Lower lobe of right lung (tissue), 2 donors: Measurements from ENCODE around the gene HLA-DRB1. TPM values are rescaled to one million over a fixed set of nuclear protein-coding genes. Genes with fewer than 3 reads are reported as not detected.

ENCODE experiments used
- ATAC-seq, 2 donors: fragments of 200-7000 bp; cut with Tn5 transposase; one replicate each; pipeline ENCODE4 v1.9.1; 2020 to 2022; ENCODE audit warnings: mild to moderate bottlenecking in 2 of 2, moderate library complexity in 2 of 2
- DNase-seq: peaks from one replicate; pipeline ENCODE4 v3.0.0-alpha.2; 2020
- H3K27ac ChIP-seq: fragments of 200-600 bp; one replicate; pipeline ENCODE4 v1.8.0; 2022
- H3K27me3 ChIP-seq: fragments of 200-600 bp; one replicate; pipeline ENCODE4 v1.8.0; 2022; ENCODE audit warnings: low read depth
- H3K36me3 ChIP-seq: fragments of 200-600 bp; one replicate; pipeline ENCODE4 v1.8.0; 2022; ENCODE audit warnings: mild to moderate bottlenecking
- H3K4me1 ChIP-seq: fragments of 200-600 bp; one replicate; pipeline ENCODE4 v1.8.0; 2022
- H3K4me3 ChIP-seq: fragments of 200-600 bp; one replicate; pipeline ENCODE4 v1.8.0; 2022; ENCODE audit warnings: mild to moderate bottlenecking
- H3K9me3 ChIP-seq: fragments of 200-600 bp; one replicate; pipeline ENCODE4 v1.8.0; 2022
- intact Hi-C: fragments of 100-400 bp; cut with DNase I; formaldehyde crosslinking; loops from one replicate; pipeline ENCODE4 v1.11.0; 2022
- total RNA-seq: library from RNA; stranded (reverse); fragmentation: NEBNext Ultra II Directional; extraction: Animal tissue kit (Norgen Biotek cat#: 25700); gene quantifications from one replicate; pipeline ENCODE4 v1.2.1, GENCODE V29; 2021
- TF ChIP-seq, protein P1 (sequence below): fragments of 200-600 bp; IDR thresholded peaks from one replicate; pipeline ENCODE4 v1.8.0; 2022; ENCODE audit warnings: antibody characterized with exemption, mild to moderate bottlenecking
- donor health status: DM: no; HTN: yes; CAD: no; lungs with severe emphysema.

The HLA-DRB1 gene
- total RNA-seq, 1 donor from 2014 or later = 480 TPM

DNA sequence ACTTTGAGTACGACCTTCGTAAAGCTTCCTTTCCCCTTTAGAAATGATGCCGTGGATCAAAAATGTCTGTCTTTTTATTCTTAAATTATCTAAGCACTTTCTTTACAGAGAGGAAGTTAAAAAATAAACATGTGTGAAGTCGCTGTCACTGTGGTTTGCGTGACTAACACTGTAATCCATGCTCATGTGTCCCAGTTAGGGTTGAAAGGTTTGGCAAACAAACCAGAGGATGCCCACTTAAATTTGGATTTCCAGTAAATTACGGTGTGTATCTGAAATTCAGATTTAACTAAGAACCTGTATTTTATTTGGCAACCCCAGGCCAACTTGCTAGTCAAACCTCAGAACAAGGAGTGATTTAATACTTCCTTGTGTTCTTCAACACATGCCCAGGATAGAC, 21.1 kb downstream of the HLA-DRB1 start:
- intact Hi-C loops = no loop called here
- TF ChIP-seq, protein P1, sequence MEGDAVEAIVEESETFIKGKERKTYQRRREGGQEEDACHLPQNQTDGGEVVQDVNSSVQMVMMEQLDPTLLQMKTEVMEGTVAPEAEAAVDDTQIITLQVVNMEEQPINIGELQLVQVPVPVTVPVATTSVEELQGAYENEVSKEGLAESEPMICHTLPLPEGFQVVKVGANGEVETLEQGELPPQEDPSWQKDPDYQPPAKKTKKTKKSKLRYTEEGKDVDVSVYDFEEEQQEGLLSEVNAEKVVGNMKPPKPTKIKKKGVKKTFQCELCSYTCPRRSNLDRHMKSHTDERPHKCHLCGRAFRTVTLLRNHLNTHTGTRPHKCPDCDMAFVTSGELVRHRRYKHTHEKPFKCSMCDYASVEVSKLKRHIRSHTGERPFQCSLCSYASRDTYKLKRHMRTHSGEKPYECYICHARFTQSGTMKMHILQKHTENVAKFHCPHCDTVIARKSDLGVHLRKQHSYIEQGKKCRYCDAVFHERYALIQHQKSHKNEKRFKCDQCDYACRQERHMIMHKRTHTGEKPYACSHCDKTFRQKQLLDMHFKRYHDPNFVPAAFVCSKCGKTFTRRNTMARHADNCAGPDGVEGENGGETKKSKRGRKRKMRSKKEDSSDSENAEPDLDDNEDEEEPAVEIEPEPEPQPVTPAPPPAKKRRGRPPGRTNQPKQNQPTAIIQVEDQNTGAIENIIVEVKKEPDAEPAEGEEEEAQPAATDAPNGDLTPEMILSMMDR = no peak
- no peak overlapping the region for H3K27ac ChIP-seq
- no peak for DNase-seq
- no peaks in the 10 kb centered on the region for H3K36me3 ChIP-seq
- no peak for ATAC-seq
- no peaks in the 10 kb centered on the region for H3K9me3 ChIP-seq
- no peak overlapping the region for H3K4me3 ChIP-seq
- no peaks in the 10 kb centered on the region for H3K4me1 ChIP-seq
- H3K27me3 ChIP-seq = no peaks in the 10 kb centered on the region

- no peaks in the 10 kb centered on the region for H3K4me1 ChIP-seq
- no peaks in the 10 kb centered on the region for H3K27me3 ChIP-seq
- H3K9me3 ChIP-seq = no peaks in the 10 kb centered on the region
- no peaks in the 10 kb centered on the region for H3K36me3 ChIP-seq
- no peak overlapping the region for H3K4me3 ChIP-seq
- no peak for ATAC-seq
- intact Hi-C loops = no loop called here
- no peak overlapping the region for H3K27ac ChIP-seq
- TF ChIP-seq, protein P1 = no peak
- DNase-seq = no peak
These were observed 22.7 kb downstream of the HLA-DRB1 start for GRCh38 chr6:32566957-32567356.

GRCh38 chr6:32565511-32565910, 24.1 kb downstream of the HLA-DRB1 start:
- intact Hi-C loops = no loop called here
- ATAC-seq (no peak), DNase-seq (no peak)

GRCh38 chr6:32562940-32563339, 26.7 kb downstream of the HLA-DRB1 start:
- no peak for ATAC-seq
- intact Hi-C loops = no loop called here
- H3K27ac ChIP-seq = no peak overlapping the region
- no peak for DNase-seq
- no peaks in the 10 kb centered on the region for H3K4me1 ChIP-seq
- no peaks in the 10 kb centered on the region for H3K36me3 ChIP-seq
- TF ChIP-seq, protein P1 = no peak
- H3K9me3 ChIP-seq = no peaks in the 10 kb centered on the region
- H3K27me3 ChIP-seq = no peaks in the 10 kb centered on the region
- no peak overlapping the region for H3K4me3 ChIP-seq

More at GRCh38 chr6:32565511-32565910, 24.1 kb downstream of the HLA-DRB1 start:
- Histone ChIP-seq H3K36me3 (no peaks in the 10 kb centered on the region), H3K4me3 (no peak overlapping the region), H3K9me3 (no peaks in the 10 kb centered on the region), H3K27me3 (no peaks in the 10 kb centered on the region), H3K4me1 (no peaks in the 10 kb centered on the region), H3K27ac (no peak overlapping the region)
- TF ChIP-seq, protein P1 = no peak

- intact Hi-C loops = no loop called here
- H3K36me3 ChIP-seq = no peaks in the 10 kb centered on the region
- DNase-seq (no peak), ATAC-seq (no peak)
- H3K9me3 ChIP-seq = no peaks in the 10 kb centered on the region
- H3K27me3 ChIP-seq = no peaks in the 10 kb centered on the region
- no peaks in the 10 kb centered on the region for H3K4me1 ChIP-seq
- H3K4me3 ChIP-seq = no peak overlapping the region
- TF ChIP-seq, protein P1 = no peak
- no peak overlapping the region for H3K27ac ChIP-seq
These were observed 29.9 kb downstream of the HLA-DRB1 start for GRCh38 chr6:32559747-32560146.
